ENCODE results near the gene CD40.

The CD40 gene

GRCh38 chr20:46074006-46074405 lies 44.1 kb upstream of the CD40 start:
- intact Hi-C loops (cut with DNase I; ENCODE audit: low total_unique reads), result no loop called here
- no peak for TF ChIP-seq CTCF (IDR thresholded peaks at IDR 0.05)
- no peaks in the 10 kb centered on the region for H3K27me3 ChIP-seq
- peaks cover 0 to 4% (median 2%) of the 10 kb centered on the region in 4 donors for H3K4me1 ChIP-seq
- H3K4me3 ChIP-seq, result no peak overlapping the region
- H3K27ac ChIP-seq, result no peak overlapping the region
- H3K9me3 ChIP-seq, result no peaks in the 10 kb centered on the region
- DNase-seq, result no peak
- H3K36me3 ChIP-seq, result peaks cover 45 to 67% (median 59%) of the 10 kb centered on the region in 3 donors

GRCh38 chr20:46076806-46077205 lies 41.3 kb upstream of the CD40 start:
- H3K4me1 ChIP-seq, result peaks cover 0 to 21% (median 8%) of the 10 kb centered on the region in 4 donors
- DNase-seq, result no peak
- no peaks in the 10 kb centered on the region for H3K9me3 ChIP-seq
- intact Hi-C loops (cut with DNase I; ENCODE audit: low total_unique reads), result no loop called here
- H3K27ac ChIP-seq, result no peak overlapping the region
- H3K27me3 ChIP-seq, result no peaks in the 10 kb centered on the region
- H3K36me3 ChIP-seq, result peaks cover 36 to 55% (median 50%) of the 10 kb centered on the region in 3 donors
- no peak for TF ChIP-seq CTCF (IDR thresholded peaks at IDR 0.05)
- no peak overlapping the region for H3K4me3 ChIP-seq

GRCh38 chr20:46077642-46078305 lies 40.3 kb upstream of the CD40 start:
- TF ChIP-seq CTCF (IDR thresholded peaks at IDR 0.05), result no peak
- peaks cover 0 to 31% (median 16%) of the 10 kb centered on the region in 4 donors for H3K4me1 ChIP-seq
- intact Hi-C loops (cut with DNase I; ENCODE audit: low total_unique reads), result no loop called here
- H3K27me3 ChIP-seq, result no peaks in the 10 kb centered on the region
- no peak for DNase-seq
- peaks cover 36 to 55% (median 50%) of the 10 kb centered on the region in 3 donors for H3K36me3 ChIP-seq
- H3K9me3 ChIP-seq, result no peaks in the 10 kb centered on the region
- no peak overlapping the region for H3K4me3 ChIP-seq
- no peak overlapping the region for H3K27ac ChIP-seq

GRCh38 chr20:46078954-46079353 lies 39.2 kb upstream of the CD40 start:
- no peaks in the 10 kb centered on the region for H3K9me3 ChIP-seq
- no peak overlapping the region for H3K4me3 ChIP-seq
- no peak for TF ChIP-seq CTCF (IDR thresholded peaks at IDR 0.05)
- H3K27me3 ChIP-seq, result no peaks in the 10 kb centered on the region
- no peak for DNase-seq
- intact Hi-C loops (cut with DNase I; ENCODE audit: low total_unique reads), result no loop called here
- H3K4me1 ChIP-seq, result peaks cover 0 to 42% (median 25%) of the 10 kb centered on the region in 4 donors
- peaks cover 28 to 51% (median 43%) of the 10 kb centered on the region in 3 donors for H3K36me3 ChIP-seq
- H3K27ac ChIP-seq, result no peak overlapping the region

- no peaks in the 10 kb centered on the region for H3K27me3 ChIP-seq
Observed at GRCh38 chr20:46081074-46081473, 37.0 kb upstream of the CD40 start.

More at GRCh38 chr20:46081074-46081473, 37.0 kb upstream of the CD40 start:
- Histone ChIP-seq H3K9me3 (no peaks in the 10 kb centered on the region), H3K27ac (no peak overlapping the region), H3K4me3 (no peak overlapping the region), H3K4me1 (peaks cover 0 to 64% (median 42%) of the 10 kb centered on the region in 4 donors), H3K36me3 (peaks cover 11 to 30% (median 26%) of the 10 kb centered on the region in 3 donors)
- no peak for TF ChIP-seq CTCF (IDR thresholded peaks at IDR 0.05)
- intact Hi-C loops (cut with DNase I; ENCODE audit: low total_unique reads), result no loop called here
- no peak for DNase-seq
